ENCODE data around the gene IDI1. TPM values are rescaled to one million over a fixed set of nuclear protein-coding genes. Genes with fewer than 3 reads are reported as not detected.

The IDI1 gene
- total RNA-seq, 1 donor from 2014 or later = 79.8 TPM

DNA sequence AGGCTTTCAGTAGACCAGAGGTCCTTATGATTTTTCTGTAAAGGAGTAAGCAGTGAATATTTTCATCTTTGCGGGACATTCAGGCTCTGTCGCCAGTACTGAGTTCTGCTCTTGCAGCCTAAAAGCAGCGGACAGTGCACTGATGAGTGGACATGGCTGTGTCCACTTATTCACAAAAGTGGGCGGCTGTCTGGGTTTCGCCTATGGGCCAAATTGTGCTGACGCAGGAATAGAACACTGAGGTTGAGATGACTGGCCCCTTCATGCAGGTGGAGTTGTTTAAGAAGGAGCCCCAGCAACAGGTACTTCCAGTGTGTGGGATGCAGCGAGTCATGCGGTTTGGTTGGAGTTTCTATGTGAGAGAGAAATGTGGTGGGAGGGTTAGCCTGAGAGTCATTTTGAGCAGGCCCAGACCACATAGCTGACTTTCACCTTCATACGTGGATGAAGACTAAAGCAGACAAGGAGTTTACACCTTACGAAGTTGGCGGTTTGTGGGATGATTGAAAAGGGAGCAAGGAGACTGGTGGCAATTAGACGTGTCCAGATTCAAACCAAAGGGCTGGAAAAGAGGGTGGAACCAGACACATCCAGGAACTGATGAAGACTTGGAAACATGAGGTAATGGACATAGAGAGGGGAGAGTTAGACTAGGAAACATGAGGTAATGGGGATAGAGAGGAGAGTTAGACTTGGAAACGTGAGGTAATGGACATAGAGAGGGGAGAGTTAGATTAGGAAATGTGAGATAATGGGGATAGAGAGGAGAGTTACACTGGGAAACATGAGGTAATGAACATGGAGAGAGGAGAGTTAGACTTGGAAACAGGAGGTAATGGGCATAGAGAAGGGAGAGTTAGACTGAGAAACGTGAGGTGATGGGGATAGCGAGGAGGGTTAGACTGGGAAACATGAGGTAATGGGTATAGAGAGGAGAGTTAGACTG is 45.5 kb upstream of the IDI1 start:
- H3K4me1 Mint-ChIP-seq = no peaks in the 10 kb centered on the region
- H3K27ac Mint-ChIP-seq = no peak overlapping the region
- intact Hi-C loops (cut with micrococcal nuclease) = no loop called here
- H3K4me3 Mint-ChIP-seq = no peak overlapping the region
- no peaks in the 10 kb centered on the region for H3K27me3 Mint-ChIP-seq
- ChIA-PET POLR2A (no interaction called here), CTCF (no interaction called here)
- no peaks in the 10 kb centered on the region for H3K9me3 Mint-ChIP-seq
- no peak for ATAC-seq (ENCODE audit: low read depth)
- TF ChIP-seq, protein P1, sequence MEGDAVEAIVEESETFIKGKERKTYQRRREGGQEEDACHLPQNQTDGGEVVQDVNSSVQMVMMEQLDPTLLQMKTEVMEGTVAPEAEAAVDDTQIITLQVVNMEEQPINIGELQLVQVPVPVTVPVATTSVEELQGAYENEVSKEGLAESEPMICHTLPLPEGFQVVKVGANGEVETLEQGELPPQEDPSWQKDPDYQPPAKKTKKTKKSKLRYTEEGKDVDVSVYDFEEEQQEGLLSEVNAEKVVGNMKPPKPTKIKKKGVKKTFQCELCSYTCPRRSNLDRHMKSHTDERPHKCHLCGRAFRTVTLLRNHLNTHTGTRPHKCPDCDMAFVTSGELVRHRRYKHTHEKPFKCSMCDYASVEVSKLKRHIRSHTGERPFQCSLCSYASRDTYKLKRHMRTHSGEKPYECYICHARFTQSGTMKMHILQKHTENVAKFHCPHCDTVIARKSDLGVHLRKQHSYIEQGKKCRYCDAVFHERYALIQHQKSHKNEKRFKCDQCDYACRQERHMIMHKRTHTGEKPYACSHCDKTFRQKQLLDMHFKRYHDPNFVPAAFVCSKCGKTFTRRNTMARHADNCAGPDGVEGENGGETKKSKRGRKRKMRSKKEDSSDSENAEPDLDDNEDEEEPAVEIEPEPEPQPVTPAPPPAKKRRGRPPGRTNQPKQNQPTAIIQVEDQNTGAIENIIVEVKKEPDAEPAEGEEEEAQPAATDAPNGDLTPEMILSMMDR (IDR thresholded peaks at IDR 0.05) = no peak
- no peak for DNase-seq
- peaks cover 39% of the 10 kb centered on the region for H3K36me3 Mint-ChIP-seq (ENCODE audit: low read depth)

DNA sequence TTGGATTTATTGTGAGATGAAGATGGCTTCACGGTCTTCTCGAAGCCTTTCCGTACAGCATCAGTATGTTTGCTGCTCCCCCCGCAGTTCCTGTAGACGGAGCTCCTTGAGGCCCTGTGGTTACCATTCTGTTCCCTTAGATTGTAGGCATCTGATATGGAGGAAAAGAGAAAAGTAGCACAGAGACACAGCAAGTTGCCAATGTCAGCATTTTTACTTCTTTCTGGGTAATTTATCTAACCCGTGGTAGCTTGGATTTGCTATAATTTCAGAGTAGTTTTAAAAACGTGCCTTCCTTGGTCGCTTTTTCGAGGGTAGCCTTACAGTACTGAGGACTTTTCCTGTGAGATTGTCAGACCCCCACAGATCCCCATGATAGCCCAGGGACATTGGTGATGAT is 44.8 kb upstream of the IDI1 start:
- ChIA-PET CTCF (no interaction called here), POLR2A (no interaction called here)
- peaks cover 39% of the 10 kb centered on the region for H3K36me3 Mint-ChIP-seq (ENCODE audit: low read depth)
- H3K27ac Mint-ChIP-seq = no peak overlapping the region
- intact Hi-C loops (cut with micrococcal nuclease) = no loop called here
- H3K4me1 Mint-ChIP-seq = no peaks in the 10 kb centered on the region
- ATAC-seq (ENCODE audit: low read depth) = no peak
- H3K27me3 Mint-ChIP-seq = no peaks in the 10 kb centered on the region
- TF ChIP-seq, protein P1 (IDR thresholded peaks at IDR 0.05) = no peak
- H3K4me3 Mint-ChIP-seq = no peak overlapping the region
- no peaks in the 10 kb centered on the region for H3K9me3 Mint-ChIP-seq
- no peak for DNase-seq

DNA sequence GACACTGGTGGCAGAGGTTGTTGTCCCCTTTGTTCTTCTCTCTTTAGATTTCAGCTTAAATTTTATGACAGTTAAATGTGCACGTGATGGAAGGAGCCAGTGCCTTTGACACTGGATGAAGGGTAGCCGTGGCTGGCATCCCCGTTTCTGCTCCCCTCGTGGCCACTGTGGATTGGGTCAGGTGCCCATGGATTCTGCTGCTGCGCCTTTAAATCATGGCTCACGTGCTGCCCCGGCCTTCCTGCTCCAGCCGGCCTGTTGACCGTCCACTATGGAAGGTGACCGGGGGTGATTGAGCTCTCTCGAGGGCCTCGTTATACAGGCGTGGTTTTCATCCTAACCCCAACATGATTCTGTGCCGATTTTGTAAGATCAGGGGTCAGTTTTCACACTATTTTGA is 41.8 kb upstream of the IDI1 start:
- Mint-ChIP-seq H3K36me3 (ENCODE audit: low read depth) (peaks cover 60% of the 10 kb centered on the region), H3K4me3 (no peak overlapping the region), H3K9me3 (no peaks in the 10 kb centered on the region), H3K4me1 (no peaks in the 10 kb centered on the region), H3K27ac (no peak overlapping the region), H3K27me3 (no peaks in the 10 kb centered on the region)
- CTCF ChIA-PET = no interaction called here
- intact Hi-C loops (cut with micrococcal nuclease) = no loop called here
- DNase-seq (no peak), ATAC-seq (ENCODE audit: low read depth) (no peak)
- POLR2A ChIA-PET = no interaction called here
- TF ChIP-seq, protein P1 (IDR thresholded peaks at IDR 0.05) = no peak

DNA sequence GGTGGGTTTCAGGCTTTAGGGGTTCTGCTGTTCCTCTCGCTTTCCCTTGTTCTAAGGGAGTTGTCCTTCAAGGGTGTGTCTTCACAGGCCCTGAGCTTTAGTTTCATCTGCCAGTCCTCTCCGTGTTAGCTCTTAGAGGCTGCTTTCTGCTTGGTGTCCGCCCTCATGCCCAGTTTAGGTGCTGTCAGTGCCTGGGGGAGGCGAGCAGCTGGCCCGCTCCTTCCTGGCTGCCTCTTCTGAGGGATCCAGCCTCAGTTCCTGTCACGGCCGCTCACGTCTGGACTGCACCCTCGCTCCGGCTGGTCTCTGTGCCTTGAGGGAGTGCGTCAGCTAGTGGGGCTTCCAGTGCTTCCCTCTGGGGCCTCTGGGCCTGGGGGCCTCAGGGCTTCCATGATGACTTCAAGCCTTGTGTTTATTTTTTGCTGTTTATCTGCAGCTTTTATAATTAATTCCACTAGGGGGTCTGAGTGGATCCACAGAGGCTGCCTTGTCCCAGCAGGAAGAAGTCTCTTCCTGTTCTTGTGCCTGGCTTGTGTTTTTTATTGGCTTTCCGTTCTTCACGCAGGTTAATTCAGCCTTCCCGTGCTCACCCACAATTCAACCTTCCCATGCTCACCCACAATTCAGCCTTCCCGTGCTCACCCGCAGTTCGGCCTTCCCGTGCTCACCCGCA is 40.2 kb upstream of the IDI1 start:
- no peak overlapping the region for H3K4me3 Mint-ChIP-seq
- no peaks in the 10 kb centered on the region for H3K27me3 Mint-ChIP-seq
- no peaks in the 10 kb centered on the region for H3K4me1 Mint-ChIP-seq
- peaks cover 74% of the 10 kb centered on the region for H3K36me3 Mint-ChIP-seq (ENCODE audit: low read depth)
- DNase-seq = no peak
- no peak overlapping the region for H3K27ac Mint-ChIP-seq
- no peaks in the 10 kb centered on the region for H3K9me3 Mint-ChIP-seq
- no peak for ATAC-seq (ENCODE audit: low read depth)
- CTCF ChIA-PET = no interaction called here
- POLR2A ChIA-PET = no interaction called here
- intact Hi-C loops (cut with micrococcal nuclease) = no loop called here
- TF ChIP-seq, protein P1 (IDR thresholded peaks at IDR 0.05) = no peak

DNA sequence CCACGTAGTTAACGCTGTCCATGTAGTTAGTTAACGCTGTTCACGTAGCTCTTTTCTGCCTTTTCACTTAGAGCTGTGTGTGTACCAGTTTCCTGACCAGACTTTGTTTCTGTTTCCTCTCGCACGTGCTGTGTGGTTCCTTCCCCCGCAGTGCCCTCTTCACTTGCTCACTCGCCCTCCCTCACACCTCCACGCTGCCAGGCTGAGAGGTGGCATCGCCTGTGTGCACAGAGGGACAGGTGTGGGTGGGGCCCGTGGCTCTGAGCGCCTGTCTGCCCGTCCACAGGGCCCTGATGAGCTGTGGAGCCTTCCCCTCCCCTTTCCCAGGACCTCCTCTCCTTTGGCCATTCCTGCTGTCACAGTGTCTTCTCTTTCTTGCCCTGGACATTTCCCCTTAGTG is 37.9 kb upstream of the IDI1 start:
- Mint-ChIP-seq H3K27ac (no peak overlapping the region), H3K4me3 (no peak overlapping the region), H3K36me3 (ENCODE audit: low read depth) (peaks cover 95% of the 10 kb centered on the region), H3K4me1 (no peaks in the 10 kb centered on the region), H3K27me3 (no peaks in the 10 kb centered on the region), H3K9me3 (no peaks in the 10 kb centered on the region)
- ChIA-PET POLR2A (no interaction called here), CTCF (no interaction called here)
- intact Hi-C loops (cut with micrococcal nuclease) = no loop called here
- TF ChIP-seq, protein P1 (IDR thresholded peaks at IDR 0.05) = no peak
- DNase-seq = no peak
- no peak for ATAC-seq (ENCODE audit: low read depth)

Data from activated B cell treated with CpG ODN at 0.5 μM for 24 hours (primary cell).